Measurements from ENCODE around the gene MMP2. TPM values are rescaled to one million over a fixed set of nuclear protein-coding genes. Genes with fewer than 3 reads are reported as not detected.

The MMP2 gene
- polyA plus RNA-seq, 1 donor from 2014 or later: 2.5 TPM

DNA sequence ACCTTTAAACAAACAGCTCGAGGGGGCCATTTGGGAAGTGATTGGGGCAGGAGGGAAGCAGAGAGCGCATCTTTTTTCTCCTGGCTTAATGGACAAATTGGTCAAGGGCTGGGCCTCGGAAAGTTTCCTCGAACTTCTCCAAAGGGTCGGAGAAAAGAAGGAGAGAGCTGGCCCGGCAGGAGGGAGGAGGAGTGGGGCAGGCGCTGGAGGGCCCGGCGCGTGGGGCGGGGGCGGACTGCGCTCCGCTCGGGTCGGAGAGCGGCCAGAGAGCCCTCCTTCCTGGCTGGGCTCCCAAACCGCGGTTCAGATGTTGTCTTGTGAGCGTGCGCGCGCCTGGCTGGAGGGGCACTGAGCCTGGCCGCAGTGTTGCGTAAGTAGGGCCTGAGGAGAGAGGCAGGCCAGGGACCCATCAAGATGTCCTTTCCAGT lies 1.2 kb downstream of the MMP2 start:
- Histone ChIP-seq H3K27ac (ENCODE audit: low read length) (no peak overlapping the region), H3K36me3 (ENCODE audit: insufficient read depth, low read length) (no peaks in the 10 kb centered on the region), H2AFZ (ENCODE audit: low read depth, low read length) (no peak overlapping the region), H3K9me2 (ENCODE audit: insufficient read depth, low read length) (no peaks in the 10 kb centered on the region), H3K9me3 (ENCODE audit: low read length) (no peaks in the 10 kb centered on the region), H4K20me1 (ENCODE audit: insufficient read depth) (no peaks in the 10 kb centered on the region), H3K79me2 (replicated peaks; ENCODE audit: insufficient read depth, low read length) (no peaks in the 10 kb centered on the region), H3K27me3 (ENCODE audit: insufficient read depth, low read depth, low read length) (peaks cover 32% of the 10 kb centered on the region), H3K9ac (ENCODE audit: low read length) (no peak overlapping the region), H3K4me3 (ENCODE audit: low read length) (peak overlapping the region; percentile 81), H3F3A (ENCODE audit: insufficient read depth, low read length, poor library complexity, severe bottlenecking) (no peaks in the 10 kb centered on the region), H3K4me2 (ENCODE audit: low read length) (peak overlapping the region; percentile 44)
- no peak for TF ChIP-seq MXI1 (conservative IDR thresholded peaks at IDR 0.05; ENCODE audit: poor library complexity, severe bottlenecking)
- TF ChIP-seq EP300 (conservative IDR thresholded peaks at IDR 0.05; ENCODE audit: poor library complexity, severe bottlenecking): no peak
- TF ChIP-seq, protein P1, sequence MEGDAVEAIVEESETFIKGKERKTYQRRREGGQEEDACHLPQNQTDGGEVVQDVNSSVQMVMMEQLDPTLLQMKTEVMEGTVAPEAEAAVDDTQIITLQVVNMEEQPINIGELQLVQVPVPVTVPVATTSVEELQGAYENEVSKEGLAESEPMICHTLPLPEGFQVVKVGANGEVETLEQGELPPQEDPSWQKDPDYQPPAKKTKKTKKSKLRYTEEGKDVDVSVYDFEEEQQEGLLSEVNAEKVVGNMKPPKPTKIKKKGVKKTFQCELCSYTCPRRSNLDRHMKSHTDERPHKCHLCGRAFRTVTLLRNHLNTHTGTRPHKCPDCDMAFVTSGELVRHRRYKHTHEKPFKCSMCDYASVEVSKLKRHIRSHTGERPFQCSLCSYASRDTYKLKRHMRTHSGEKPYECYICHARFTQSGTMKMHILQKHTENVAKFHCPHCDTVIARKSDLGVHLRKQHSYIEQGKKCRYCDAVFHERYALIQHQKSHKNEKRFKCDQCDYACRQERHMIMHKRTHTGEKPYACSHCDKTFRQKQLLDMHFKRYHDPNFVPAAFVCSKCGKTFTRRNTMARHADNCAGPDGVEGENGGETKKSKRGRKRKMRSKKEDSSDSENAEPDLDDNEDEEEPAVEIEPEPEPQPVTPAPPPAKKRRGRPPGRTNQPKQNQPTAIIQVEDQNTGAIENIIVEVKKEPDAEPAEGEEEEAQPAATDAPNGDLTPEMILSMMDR (IDR thresholded peaks at IDR 0.05; ENCODE audit: poor library complexity, severe bottlenecking): no peak

DNA sequence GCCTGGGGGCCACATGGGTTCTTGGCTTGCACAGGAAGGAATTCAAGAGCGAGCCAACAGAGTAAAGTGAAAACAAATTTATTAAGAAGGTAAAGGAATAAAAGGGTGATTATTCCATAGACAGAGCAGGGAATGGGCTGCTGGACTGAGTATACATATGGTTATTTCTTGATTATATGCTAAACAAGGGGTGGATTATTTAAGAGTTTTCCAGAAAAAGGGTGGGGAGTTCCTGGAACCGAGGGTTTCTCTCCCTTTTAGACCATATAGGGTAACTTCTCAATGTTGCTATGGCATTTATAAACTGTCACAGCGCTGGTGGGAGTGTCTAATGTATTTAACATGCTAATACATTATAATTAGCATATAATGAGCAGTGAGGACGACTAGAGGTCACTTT lies 2.0 kb downstream of the MMP2 start:
- H3K27me3 ChIP-seq (ENCODE audit: insufficient read depth, low read depth, low read length): peaks cover 32% of the 10 kb centered on the region
- no peaks in the 10 kb centered on the region for H3K9me3 ChIP-seq (ENCODE audit: low read length)
- no peak overlapping the region for H2AFZ ChIP-seq (ENCODE audit: low read depth, low read length)
- H3K9ac ChIP-seq (ENCODE audit: low read length): no peak overlapping the region
- no peaks in the 10 kb centered on the region for H4K20me1 ChIP-seq (ENCODE audit: insufficient read depth)
- no peaks in the 10 kb centered on the region for H3K79me2 ChIP-seq (replicated peaks; ENCODE audit: insufficient read depth, low read length)
- H3K4me3 ChIP-seq (ENCODE audit: low read length): peak overlapping the region; percentile 81
- no peak for TF ChIP-seq EZH2 (IDR thresholded peaks at IDR 0.05; ENCODE audit: borderline replicate concordance, insufficient read depth, low read length, poor library complexity, severe bottlenecking)
- TF ChIP-seq, protein P2, sequence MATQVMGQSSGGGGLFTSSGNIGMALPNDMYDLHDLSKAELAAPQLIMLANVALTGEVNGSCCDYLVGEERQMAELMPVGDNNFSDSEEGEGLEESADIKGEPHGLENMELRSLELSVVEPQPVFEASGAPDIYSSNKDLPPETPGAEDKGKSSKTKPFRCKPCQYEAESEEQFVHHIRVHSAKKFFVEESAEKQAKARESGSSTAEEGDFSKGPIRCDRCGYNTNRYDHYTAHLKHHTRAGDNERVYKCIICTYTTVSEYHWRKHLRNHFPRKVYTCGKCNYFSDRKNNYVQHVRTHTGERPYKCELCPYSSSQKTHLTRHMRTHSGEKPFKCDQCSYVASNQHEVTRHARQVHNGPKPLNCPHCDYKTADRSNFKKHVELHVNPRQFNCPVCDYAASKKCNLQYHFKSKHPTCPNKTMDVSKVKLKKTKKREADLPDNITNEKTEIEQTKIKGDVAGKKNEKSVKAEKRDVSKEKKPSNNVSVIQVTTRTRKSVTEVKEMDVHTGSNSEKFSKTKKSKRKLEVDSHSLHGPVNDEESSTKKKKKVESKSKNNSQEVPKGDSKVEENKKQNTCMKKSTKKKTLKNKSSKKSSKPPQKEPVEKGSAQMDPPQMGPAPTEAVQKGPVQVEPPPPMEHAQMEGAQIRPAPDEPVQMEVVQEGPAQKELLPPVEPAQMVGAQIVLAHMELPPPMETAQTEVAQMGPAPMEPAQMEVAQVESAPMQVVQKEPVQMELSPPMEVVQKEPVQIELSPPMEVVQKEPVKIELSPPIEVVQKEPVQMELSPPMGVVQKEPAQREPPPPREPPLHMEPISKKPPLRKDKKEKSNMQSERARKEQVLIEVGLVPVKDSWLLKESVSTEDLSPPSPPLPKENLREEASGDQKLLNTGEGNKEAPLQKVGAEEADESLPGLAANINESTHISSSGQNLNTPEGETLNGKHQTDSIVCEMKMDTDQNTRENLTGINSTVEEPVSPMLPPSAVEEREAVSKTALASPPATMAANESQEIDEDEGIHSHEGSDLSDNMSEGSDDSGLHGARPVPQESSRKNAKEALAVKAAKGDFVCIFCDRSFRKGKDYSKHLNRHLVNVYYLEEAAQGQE (IDR thresholded peaks at IDR 0.05; ENCODE audit: borderline replicate concordance): no peak
- TF ChIP-seq TAF1 (IDR thresholded peaks at IDR 0.05; ENCODE audit: low read depth): no peak
- TF ChIP-seq SMC3 (conservative IDR thresholded peaks at IDR 0.05; ENCODE audit: poor library complexity): no peak
- TF ChIP-seq EP300 (conservative IDR thresholded peaks at IDR 0.05; ENCODE audit: poor library complexity, severe bottlenecking): no peak
- no peak for TF ChIP-seq RAD21 (conservative IDR thresholded peaks at IDR 0.05)
- TF ChIP-seq, protein P1 (IDR thresholded peaks at IDR 0.05; ENCODE audit: poor library complexity, severe bottlenecking): no peak
- TF ChIP-seq POLR2AphosphoS5 (IDR thresholded peaks at IDR 0.05): no peak
- no peak for TF ChIP-seq MXI1 (conservative IDR thresholded peaks at IDR 0.05; ENCODE audit: poor library complexity, severe bottlenecking)
- no peaks in the 10 kb centered on the region for H3K9me2 ChIP-seq (ENCODE audit: insufficient read depth, low read length)
- H3F3A ChIP-seq (ENCODE audit: insufficient read depth, low read length, poor library complexity, severe bottlenecking): no peaks in the 10 kb centered on the region
- H3K27ac ChIP-seq (ENCODE audit: low read length): no peak overlapping the region
- H3K36me3 ChIP-seq (ENCODE audit: insufficient read depth, low read length): no peaks in the 10 kb centered on the region
- no peak overlapping the region for H3K4me2 ChIP-seq (ENCODE audit: low read length)

All from neural cell (in vitro differentiated cells).